GM12801 (cell line): ENCODE data around the gene GPR42.

Source experiments
- TF ChIP-seq, protein P1 (sequence below): IDR thresholded peaks from one replicate; pipeline ENCODE4 v1.5.1; 2011; ENCODE audit warnings: control low read depth; ENCODE audit not compliant: insufficient read length; ENCODE audit errors: extremely low read depth

The GPR42 gene

DNA sequence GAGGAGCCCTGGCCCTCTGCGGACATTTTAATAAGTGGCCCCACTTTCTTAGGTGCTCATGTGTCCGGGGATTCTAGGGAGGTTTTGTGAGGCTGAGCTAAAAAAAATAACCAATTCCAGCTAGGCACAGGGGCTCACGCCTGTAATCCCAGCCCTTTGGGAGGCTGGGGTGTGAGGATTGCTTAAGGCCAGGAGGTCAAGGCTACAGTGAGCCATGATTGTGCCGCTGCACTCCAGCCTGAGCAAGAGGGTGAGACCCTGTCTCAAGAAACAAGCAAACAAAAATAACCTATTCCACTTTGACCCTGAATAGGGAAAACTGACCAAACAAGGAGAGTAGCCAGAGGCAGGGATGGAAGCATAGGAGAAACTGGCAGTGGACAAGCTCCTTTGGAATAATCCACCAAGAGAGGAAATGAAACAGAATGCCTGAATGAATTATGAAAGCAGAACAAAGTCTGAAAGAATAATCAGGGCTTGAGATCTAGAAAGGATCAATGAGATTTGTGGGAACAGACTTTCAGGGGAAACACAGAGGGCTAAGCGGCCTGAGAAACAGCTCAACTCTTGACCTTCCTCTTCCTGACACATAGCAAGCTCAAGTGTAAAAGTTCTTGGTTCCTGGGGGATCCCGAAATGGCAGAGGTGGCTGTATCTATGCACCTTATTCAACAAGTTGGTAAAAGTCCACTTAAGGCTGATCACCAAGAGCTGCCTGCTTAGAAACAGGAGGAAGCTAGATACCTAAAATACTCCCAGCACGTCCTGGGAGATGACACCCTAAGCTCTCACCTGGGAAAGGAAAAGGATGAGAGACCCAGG, 47.1 kb downstream of the GPR42 start:
- TF ChIP-seq, protein P1, sequence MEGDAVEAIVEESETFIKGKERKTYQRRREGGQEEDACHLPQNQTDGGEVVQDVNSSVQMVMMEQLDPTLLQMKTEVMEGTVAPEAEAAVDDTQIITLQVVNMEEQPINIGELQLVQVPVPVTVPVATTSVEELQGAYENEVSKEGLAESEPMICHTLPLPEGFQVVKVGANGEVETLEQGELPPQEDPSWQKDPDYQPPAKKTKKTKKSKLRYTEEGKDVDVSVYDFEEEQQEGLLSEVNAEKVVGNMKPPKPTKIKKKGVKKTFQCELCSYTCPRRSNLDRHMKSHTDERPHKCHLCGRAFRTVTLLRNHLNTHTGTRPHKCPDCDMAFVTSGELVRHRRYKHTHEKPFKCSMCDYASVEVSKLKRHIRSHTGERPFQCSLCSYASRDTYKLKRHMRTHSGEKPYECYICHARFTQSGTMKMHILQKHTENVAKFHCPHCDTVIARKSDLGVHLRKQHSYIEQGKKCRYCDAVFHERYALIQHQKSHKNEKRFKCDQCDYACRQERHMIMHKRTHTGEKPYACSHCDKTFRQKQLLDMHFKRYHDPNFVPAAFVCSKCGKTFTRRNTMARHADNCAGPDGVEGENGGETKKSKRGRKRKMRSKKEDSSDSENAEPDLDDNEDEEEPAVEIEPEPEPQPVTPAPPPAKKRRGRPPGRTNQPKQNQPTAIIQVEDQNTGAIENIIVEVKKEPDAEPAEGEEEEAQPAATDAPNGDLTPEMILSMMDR: no peak

DNA sequence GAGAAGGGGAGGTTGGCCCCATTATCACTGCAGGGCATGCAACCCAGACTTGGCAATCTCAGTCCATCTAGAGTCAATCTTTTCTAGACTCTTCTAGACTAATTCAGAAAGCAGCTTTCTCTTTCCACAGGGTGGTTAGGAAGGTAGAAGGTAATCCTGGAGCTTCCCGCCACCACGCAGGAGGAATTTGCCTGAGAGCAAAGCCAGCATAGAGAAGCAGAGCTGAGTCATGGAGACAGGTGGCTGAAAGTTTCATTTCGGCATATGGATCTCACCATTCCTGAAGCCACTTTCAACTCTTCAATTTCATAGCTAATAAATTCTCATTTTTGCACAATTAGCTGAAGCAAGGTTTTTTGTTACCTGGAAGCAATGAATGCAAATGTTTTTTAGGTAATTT, 48.2 kb downstream of the GPR42 start:
- TF ChIP-seq, protein P1: no peak

DNA sequence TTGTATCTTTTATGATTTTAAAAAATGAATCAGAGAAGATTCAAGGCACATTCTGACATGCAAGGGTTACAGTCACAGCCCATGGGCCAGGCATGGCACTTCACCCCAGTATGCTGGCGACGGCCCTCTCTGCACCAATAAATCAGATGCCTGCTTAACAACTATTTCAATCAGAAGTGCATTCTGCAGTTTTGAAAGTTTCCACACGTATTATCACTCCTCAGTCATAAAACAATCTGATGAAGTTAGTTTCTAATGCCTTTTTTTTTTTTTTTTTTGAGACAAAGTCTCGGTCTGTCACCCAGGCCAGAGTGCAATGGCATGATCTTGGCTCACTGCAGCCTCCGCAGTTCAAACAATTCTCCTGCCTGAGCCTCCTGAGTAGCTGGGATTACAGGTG, 48.9 kb downstream of the GPR42 start:
- TF ChIP-seq, protein P1: no peak

DNA sequence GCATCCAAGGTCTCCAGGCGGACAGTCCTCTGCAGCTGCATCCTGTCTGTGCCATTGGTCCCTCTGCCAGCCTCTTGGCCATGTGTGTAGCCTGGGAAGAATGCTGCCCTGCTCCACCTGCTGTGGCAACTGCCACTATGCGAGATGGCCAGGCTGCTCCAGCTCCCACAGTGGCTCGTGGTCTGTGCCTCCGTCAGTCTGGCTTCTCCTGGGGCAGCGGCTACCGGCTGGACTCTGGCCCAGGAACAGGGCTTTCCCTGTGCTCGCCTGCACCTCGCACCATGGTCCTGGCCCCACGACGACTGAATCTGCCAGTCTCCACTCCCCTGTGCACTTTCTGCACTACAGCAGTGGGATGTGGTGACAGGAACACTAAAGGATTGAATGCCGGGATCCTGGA, 50.5 kb downstream of the GPR42 start:
- TF ChIP-seq, protein P1: no peak
